ENCODE measurements around the gene TSPO. TPM values are rescaled to one million over a fixed set of nuclear protein-coding genes. Genes with fewer than 3 reads are reported as not detected.

The TSPO gene
- polyA plus RNA-seq, 1 of the 3 experiments (the other 2 are of a cell fraction), result 156 TPM

GRCh38 chr22:43157874-43158546 is 6.7 kb downstream of the TSPO start:
- no peaks in the 10 kb centered on the region for H3K4me1 ChIP-seq (ENCODE audit: control insufficient read depth in 1 of 2, insufficient read depth in 2 of 2, low read depth in 1 of 2, low read length in 1 of 2)
- H3K36me3 ChIP-seq (replicated peaks in 1 of 2; ENCODE audit: control insufficient read depth in 1 of 2, insufficient read depth in 2 of 2, low read length in 1 of 2), result no peaks in the 10 kb centered on the region
- no peak overlapping the region for H2AFZ ChIP-seq (ENCODE audit: low read depth)
- H4K20me1 ChIP-seq (ENCODE audit: insufficient read depth), result peaks cover 4% of the 10 kb centered on the region; the same call in 1 of the 2 replicates
- no peaks in the 10 kb centered on the region for H3K27me3 ChIP-seq (ENCODE audit: insufficient read depth)
- no peaks in the 10 kb centered on the region for H3K9me3 ChIP-seq
- H3K4me3 ChIP-seq (ENCODE audit: low read depth in 2 of 2, low read length in 1 of 2), result no peak overlapping the region
- no peak for TF ChIP-seq CHD2 (IDR thresholded peaks at IDR 0.05; ENCODE audit: low read length, partially characterized antibody)
- TF ChIP-seq FOXM1 (IDR thresholded peaks at IDR 0.05; ENCODE audit: low read depth), result no peak
- H3F3A ChIP-seq (replicated peaks; ENCODE audit: insufficient read depth), result no peaks in the 10 kb centered on the region
- no peak overlapping the region for H3K27ac ChIP-seq (ENCODE audit: low read depth in 2 of 2, low read length in 1 of 2)
- 83% methylated on average over 2 of the region's 9 CpGs for WGBS (ENCODE audit: low lambda C conversion rate)
- CTCF ChIA-PET, result interaction anchor here (1.0 kb wide), 1 partner anchor 13 kb away, joined by 3 read pairs; no protein-coding TSS in a partner anchor
- no peaks in the 10 kb centered on the region for H3K9me2 ChIP-seq
- H3K4me2 ChIP-seq, result no peak overlapping the region
- no peak for DNase-seq
- no peak overlapping the region for H3K9ac ChIP-seq
- peaks cover 26% of the 10 kb centered on the region for H3K79me2 ChIP-seq (ENCODE audit: insufficient read depth)
- POLR2A ChIA-PET, result no interaction called here

- H3K9me3 ChIP-seq, result no peaks in the 10 kb centered on the region
- peaks cover 25% of the 10 kb centered on the region for H3K79me2 ChIP-seq (ENCODE audit: insufficient read depth)
- peaks cover 4% of the 10 kb centered on the region; the same call in 1 of the 2 replicates for H4K20me1 ChIP-seq (ENCODE audit: insufficient read depth)
- H3K9ac ChIP-seq, result no peak overlapping the region
- no peaks in the 10 kb centered on the region for H3K9me2 ChIP-seq
- no peak overlapping the region for H3K27ac ChIP-seq (ENCODE audit: low read depth in 2 of 2, low read length in 1 of 2)
- DNase-seq, result no peak
- H2AFZ ChIP-seq (ENCODE audit: low read depth), result no peak overlapping the region
- no peaks in the 10 kb centered on the region for H3F3A ChIP-seq (replicated peaks; ENCODE audit: insufficient read depth)
- H3K36me3 ChIP-seq (replicated peaks in 1 of 2; ENCODE audit: control insufficient read depth in 1 of 2, insufficient read depth in 2 of 2, low read length in 1 of 2), result no peaks in the 10 kb centered on the region
- H3K4me1 ChIP-seq (ENCODE audit: control insufficient read depth in 1 of 2, insufficient read depth in 2 of 2, low read depth in 1 of 2, low read length in 1 of 2), result no peaks in the 10 kb centered on the region
- 92% methylated on average over 3 of the region's 24 CpGs for WGBS (ENCODE audit: low lambda C conversion rate)
- H3K27me3 ChIP-seq (ENCODE audit: insufficient read depth), result no peaks in the 10 kb centered on the region
- POLR2A ChIA-PET, result no interaction called here
- CTCF ChIA-PET, result interaction anchor here (1.0 kb wide), 1 partner anchor 14 kb away, joined by 3 read pairs; no protein-coding TSS in a partner anchor
- TF ChIP-seq, protein P1, sequence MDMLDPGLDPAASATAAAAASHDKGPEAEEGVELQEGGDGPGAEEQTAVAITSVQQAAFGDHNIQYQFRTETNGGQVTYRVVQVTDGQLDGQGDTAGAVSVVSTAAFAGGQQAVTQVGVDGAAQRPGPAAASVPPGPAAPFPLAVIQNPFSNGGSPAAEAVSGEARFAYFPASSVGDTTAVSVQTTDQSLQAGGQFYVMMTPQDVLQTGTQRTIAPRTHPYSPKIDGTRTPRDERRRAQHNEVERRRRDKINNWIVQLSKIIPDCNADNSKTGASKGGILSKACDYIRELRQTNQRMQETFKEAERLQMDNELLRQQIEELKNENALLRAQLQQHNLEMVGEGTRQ (IDR thresholded peaks at IDR 0.05; ENCODE audit: borderline replicate concordance, low read depth, low read length), result no peak
- TF ChIP-seq FOXJ3 (CRISPR knock-in tag; IDR thresholded peaks at IDR 0.05), result no peak
- no peak for TF ChIP-seq POLR2AphosphoS5 (IDR thresholded peaks at IDR 0.05; ENCODE audit: low read depth, low read length)
- TF ChIP-seq, protein P2, sequence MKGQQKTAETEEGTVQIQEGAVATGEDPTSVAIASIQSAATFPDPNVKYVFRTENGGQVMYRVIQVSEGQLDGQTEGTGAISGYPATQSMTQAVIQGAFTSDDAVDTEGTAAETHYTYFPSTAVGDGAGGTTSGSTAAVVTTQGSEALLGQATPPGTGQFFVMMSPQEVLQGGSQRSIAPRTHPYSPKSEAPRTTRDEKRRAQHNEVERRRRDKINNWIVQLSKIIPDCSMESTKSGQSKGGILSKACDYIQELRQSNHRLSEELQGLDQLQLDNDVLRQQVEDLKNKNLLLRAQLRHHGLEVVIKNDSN (IDR thresholded peaks at IDR 0.05; ENCODE audit: borderline replicate concordance, low read depth), result no peak
- no peak for TF ChIP-seq YY1 (IDR thresholded peaks at IDR 0.05; ENCODE audit: low read depth)
- no peak for TF ChIP-seq IRF3 (IDR thresholded peaks at IDR 0.05; ENCODE audit: low read depth, low read length)
- no peak overlapping the region for H3K4me3 ChIP-seq (ENCODE audit: low read depth in 2 of 2, low read length in 1 of 2)
- no peak overlapping the region for H3K4me2 ChIP-seq
Measured at GRCh38 chr22:43158778-43159483, 7.6 kb downstream of the TSPO start.

Measured in SK-N-SH (cell line).